HCT116 (cell line): ENCODE data around the gene DBN1. TPM values are rescaled to one million over a fixed set of nuclear protein-coding genes. Genes with fewer than 3 reads are reported as not detected.

Experiments used
- ATAC-seq: fragments of 200-7000 bp; cut with Tn5 transposase; 2 replicates; pipeline ENCODE4 v1.9.1; 2020; ENCODE audit warnings: mild to moderate bottlenecking, moderate library complexity
- BruUV-seq: library from RNA; stranded (reverse); fragments of 400-500 nt; replicated peaks from 2 replicates; lab custom pipeline; 2021; lab: Mats Ljungman, UMichigan
- CTCF ChIA-PET: fragments of 300-600 bp; sonication (Branson Sonifier 250); formaldehyde crosslinking; loops from one replicate; lab custom pipeline; 2021; ENCODE audit warnings: antibody characterized with exemption; lab: Charles Lee
- POLR2A ChIA-PET: fragments of 300-600, 350-600 bp; sonication (Branson Sonifier 250); formaldehyde crosslinking; loops from one replicate; lab custom pipeline; 2021; ENCODE audit warnings: antibody characterized with exemption; lab: Charles Lee
- RAD21 ChIA-PET, 2 experiments: fragments of 300-600 bp; sonication (Branson Sonifier 250); formaldehyde crosslinking; loops; one replicate each; lab custom pipeline; 2023; ENCODE audit warnings: low total read pairs in 2 of 2; ENCODE audit not compliant: uncharacterized antibody in 2 of 2, unreplicated experiment in 2 of 2, low non-redundant PET in 1 of 2; lab: Charles Lee
- DNase-seq: peaks from one replicate; pipeline ENCODE4 v3.0.0-alpha.2; 2010; ENCODE audit warnings: low read depth, low spot score
- H2AFZ ChIP-seq: fragments of 200-600 bp; shearing (Covaris generic), sonication (generic); 2 replicates; pipeline ENCODE4 v1.6.1; 2017; ENCODE audit warnings: low read depth, mixed run types, mixed read lengths, antibody characterized with exemption, low read length; ENCODE audit not compliant: poor library complexity, severe bottlenecking
- H3K27ac ChIP-seq: 2 replicates; pipeline ENCODE4 v1.5.1; 2012; ENCODE audit warnings: low read depth, low read length
- H3K27me3 ChIP-seq: fragments of 200-600 bp; sonication (generic); 2 replicates; pipeline ENCODE4 v1.6.1; 2016; ENCODE audit warnings: mixed run types, low read length, mixed read lengths; ENCODE audit not compliant: insufficient read depth
- H3K36me3 ChIP-seq, 2 experiments: fragments of 200-500 bp in 1 of 2; fragments of 200-600 bp in 1 of 2; sonication (Bioruptor generic) in 1 of 2; sonication (generic) in 1 of 2; 2 replicates each; pipeline versions ENCODE4 v1.5.1 to v1.6.1; 2014 to 2016; ENCODE audit warnings: low read length in 2 of 2, inconsistent platforms in 1 of 2, mixed read lengths in 1 of 2, mixed run types in 1 of 2; ENCODE audit not compliant: insufficient read depth in 2 of 2, control insufficient read depth in 1 of 2
- H3K4me1 ChIP-seq, 2 experiments: fragments of 200-600 bp in 1 of 2; sonication (generic) in 1 of 2; 2 replicates each; pipeline versions ENCODE4 v1.5.1 to v1.6.1; 2012 to 2017; ENCODE audit warnings: low read length in 2 of 2, inconsistent platforms in 1 of 2, mild to moderate bottlenecking in 1 of 2, mixed read lengths in 1 of 2, mixed run types in 1 of 2, moderate library complexity in 1 of 2; ENCODE audit not compliant: insufficient read depth in 2 of 2, control insufficient read depth in 1 of 2
- H3K4me2 ChIP-seq: fragments of 200-600 bp; sonication (generic); 2 replicates; pipeline ENCODE4 v1.6.1; 2017; ENCODE audit warnings: mixed run types, low read length, mixed read lengths
- H3K4me3 ChIP-seq, 2 experiments: fragments of 200-600 bp in 1 of 2; sonication (generic) in 1 of 2; replicated peaks in 1 of 2; 2 replicates each; pipeline ENCODE4 v1.5.1; 2011 to 2016; ENCODE audit warnings: low read length in 2 of 2, control low read depth in 1 of 2, low read depth in 1 of 2, mild to moderate bottlenecking in 1 of 2, mixed read lengths in 1 of 2, mixed run types in 1 of 2
- H3K79me2 ChIP-seq: fragments of 200-600 bp; sonication (generic); 2 replicates; pipeline ENCODE4 v1.6.1; 2017; ENCODE audit warnings: mild to moderate bottlenecking, mixed run types, low read length, moderate library complexity, mixed read lengths; ENCODE audit not compliant: insufficient read depth
- H3K9ac ChIP-seq: fragments of 200-600 bp; sonication (generic); 2 replicates; pipeline ENCODE4 v1.6.1; 2016; ENCODE audit warnings: low read length, mixed read lengths
- H3K9me2 ChIP-seq: fragments of 200-600 bp; sonication (generic), shearing (Covaris generic); 2 replicates; pipeline ENCODE4 v1.6.1; 2017; ENCODE audit warnings: mixed run types, mild to moderate bottlenecking, moderate library complexity; ENCODE audit not compliant: insufficient read depth
- H3K9me3 ChIP-seq, 2 experiments: fragments of 200-500 bp in 1 of 2; fragments of 200-600 bp in 1 of 2; sonication (Bioruptor generic) in 1 of 2; sonication (generic) in 1 of 2; 2 replicates each; pipeline ENCODE4 v1.6.1; 2014 to 2017; ENCODE audit warnings: low read length in 2 of 2, mixed read lengths in 2 of 2, inconsistent platforms in 1 of 2, low read depth in 1 of 2, mild to moderate bottlenecking in 1 of 2, mixed run types in 1 of 2, moderate library complexity in 1 of 2; ENCODE audit not compliant: control insufficient read depth in 1 of 2, insufficient read depth in 1 of 2
- H4K20me1 ChIP-seq: fragments of 200-600 bp; sonication (generic), shearing (Covaris generic); 2 replicates; pipeline ENCODE4 v1.6.1; 2017; ENCODE audit warnings: mixed run types, mild to moderate bottlenecking, moderate library complexity; ENCODE audit not compliant: insufficient read depth
- EGR1 ChIP-seq: IDR thresholded peaks from 2 replicates; pipeline ENCODE4 v1.6.1; 2012; ENCODE audit warnings: low read depth
- ELF1 ChIP-seq: IDR thresholded peaks from 2 replicates; pipeline ENCODE4 v1.6.1; 2012; ENCODE audit warnings: low read depth, borderline replicate concordance
- EZH2 ChIP-seq: fragments of 200-600 bp; sonication (generic); IDR thresholded peaks from 2 replicates; pipeline ENCODE4 v1.6.1; 2017; ENCODE audit warnings: antibody characterized with exemption, mixed run types
- JUND ChIP-seq: IDR thresholded peaks from 2 replicates; pipeline ENCODE4 v1.6.1; 2012
- POLR2A ChIP-seq: IDR thresholded peaks from 2 replicates; pipeline ENCODE4 v1.7.0; 2011; ENCODE audit warnings: borderline replicate concordance; ENCODE audit not compliant: insufficient read depth, insufficient read length; ENCODE audit errors: extremely low read depth
- POLR2AphosphoS5 ChIP-seq: IDR thresholded peaks from 2 replicates; pipeline ENCODE4 v1.6.1; 2011; ENCODE audit warnings: mild to moderate bottlenecking, low read depth, low read length, moderate library complexity
- SIN3A ChIP-seq: IDR thresholded peaks from 2 replicates; pipeline ENCODE4 v1.6.1; 2012; ENCODE audit warnings: low read depth
- SP1 ChIP-seq: IDR thresholded peaks from 2 replicates; pipeline ENCODE4 v1.6.1; 2012; ENCODE audit warnings: low read depth
- TCF7L2 ChIP-seq: IDR thresholded peaks from 2 replicates; pipeline ENCODE4 v1.7.0; 2011; ENCODE audit warnings: borderline replicate concordance, inconsistent platforms; ENCODE audit not compliant: insufficient read depth, insufficient read length; ENCODE audit errors: extremely low read depth
- intact Hi-C: fragments of 100-400 bp; cut with micrococcal nuclease; formaldehyde crosslinking; loops from 2 replicates; pipeline ENCODE4 v1.10.0; 2022
- total RNA-seq: library from RNA; stranded (reverse); gene quantifications from one replicate; pipeline ENCODE4 v1.2.1, GENCODE V29; 2021; ENCODE audit not compliant: unreplicated experiment
- TF ChIP-seq, protein P1 (sequence below): IDR thresholded peaks from 2 replicates; pipeline ENCODE4 v1.6.1; 2012; ENCODE audit warnings: low read depth

Gene DBN1
- total RNA-seq, 1 experiment from 2014 or later: 144 TPM

DNA sequence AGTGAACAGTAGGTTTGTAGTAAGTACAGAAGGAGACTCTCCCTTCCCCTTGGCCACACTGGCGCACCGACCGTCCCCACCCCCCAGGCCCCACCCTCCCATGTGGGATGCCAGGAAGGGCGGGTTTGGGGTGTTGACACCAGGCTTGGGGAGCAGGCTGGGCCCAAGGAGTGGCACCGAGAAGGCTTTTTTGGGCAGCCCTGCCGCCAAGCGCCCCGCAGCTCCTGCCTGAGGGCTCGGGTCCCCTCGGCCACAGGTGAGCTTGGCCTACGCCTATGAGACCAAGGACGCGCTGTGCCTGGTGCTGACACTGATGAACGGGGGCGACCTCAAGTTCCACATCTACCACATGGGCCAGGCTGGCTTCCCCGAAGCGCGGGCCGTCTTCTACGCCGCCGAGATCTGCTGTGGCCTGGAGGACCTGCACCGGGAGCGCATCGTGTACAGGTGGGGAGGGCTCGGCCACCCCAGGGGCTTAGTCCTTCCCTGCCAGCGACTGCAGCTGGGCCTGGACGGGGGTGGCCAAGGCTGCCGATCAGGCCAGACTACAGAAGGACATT, 39.7 kb downstream of the DBN1 start:
- POLR2A ChIA-PET: interaction anchor here (1.0 kb wide), 1 partner anchor 31 kb away, joined by 3 read pairs; no protein-coding TSS in a partner anchor
- H3K4me1 ChIP-seq: peaks cover 0 to 10% of the 10 kb centered on the region in 2 experiments; a peak in 2 of 4 replicates
- no peak overlapping the region for H3K4me3 ChIP-seq
- no peak overlapping the region for H3K9ac ChIP-seq
- H4K20me1 ChIP-seq: no peaks in the 10 kb centered on the region
- H3K27me3 ChIP-seq: no peaks in the 10 kb centered on the region
- no TSS peak for BruUV-seq
- no peak overlapping the region for H3K27ac ChIP-seq
- peaks cover 18% of the 10 kb centered on the region for H3K79me2 ChIP-seq
- TF ChIP-seq POLR2AphosphoS5: peak; percentile 23; the same call in 1 of the 2 replicates
- TF ChIP-seq SIN3A: no peak
- RAD21 ChIA-PET: no interaction called here
- peaks cover 25 to 46% of the 10 kb centered on the region in 2 experiments; a peak in 3 of 4 replicates for H3K36me3 ChIP-seq
- no peak for ATAC-seq
- H2AFZ ChIP-seq: no peak overlapping the region
- no peak for DNase-seq
- intact Hi-C loops: no loop called here
- H3K4me2 ChIP-seq: no peak overlapping the region
- no peaks in the 10 kb centered on the region for H3K9me2 ChIP-seq
- CTCF ChIA-PET: interaction anchor here (1.3 kb wide), 1 partner anchor 30 kb away, joined by 4 read pairs; no protein-coding TSS in a partner anchor
- no peaks in the 10 kb centered on the region for H3K9me3 ChIP-seq

DNA sequence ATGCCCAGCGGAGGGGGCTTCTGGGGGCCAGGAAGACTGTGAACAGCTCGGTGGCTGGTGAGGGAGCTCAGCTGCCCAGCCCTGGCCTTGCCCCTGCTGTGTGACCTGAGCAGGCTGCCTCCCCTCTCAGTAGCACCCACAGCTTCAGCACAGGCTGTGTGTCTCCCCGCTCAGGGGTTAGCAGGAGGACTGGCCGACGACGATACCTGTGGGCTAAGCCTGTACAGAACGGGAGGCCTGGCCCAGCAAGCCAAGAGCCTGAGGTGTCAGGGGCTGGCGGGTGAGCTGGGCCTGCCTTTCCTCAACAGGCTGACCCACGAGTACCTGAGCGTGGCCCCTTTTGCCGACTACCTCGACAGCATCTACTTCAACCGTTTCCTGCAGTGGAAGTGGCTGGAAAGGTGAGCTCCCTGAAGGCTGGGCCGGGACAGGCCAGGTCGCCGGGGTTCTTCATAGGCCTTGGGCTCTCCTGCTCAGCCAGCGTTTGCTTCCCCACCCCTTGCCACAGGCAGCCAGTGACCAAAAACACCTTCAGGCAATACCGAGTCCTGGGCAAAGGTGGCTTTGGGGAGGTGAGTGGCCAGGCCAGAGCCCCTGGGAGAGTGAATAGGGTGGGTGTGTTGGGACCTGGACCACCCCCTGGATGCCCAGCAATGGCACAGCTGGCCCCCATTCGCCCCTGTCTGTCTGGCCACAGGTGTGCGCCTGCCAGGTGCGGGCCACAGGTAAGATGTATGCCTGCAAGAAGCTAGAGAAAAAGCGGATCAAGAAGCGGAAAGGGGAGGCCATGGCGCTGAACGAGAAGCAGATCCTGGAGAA, 40.4 kb downstream of the DBN1 start:
- Histone ChIP-seq H4K20me1 (no peaks in the 10 kb centered on the region), H3K4me2 (no peak overlapping the region), H3K4me3 (no peak overlapping the region), H3K9me2 (no peaks in the 10 kb centered on the region), H3K27me3 (no peaks in the 10 kb centered on the region), H3K36me3 (peaks cover 25 to 41% of the 10 kb centered on the region in 2 experiments; a peak in 3 of 4 replicates), H3K4me1 (peaks cover 1 to 17% of the 10 kb centered on the region in 2 experiments; a peak in 3 of 4 replicates)
- ChIA-PET CTCF (interaction anchor here (1.3 kb wide), 1 partner anchor 29 kb away, joined by 4 read pairs; no protein-coding TSS in a partner anchor), POLR2A (interaction anchor here (1.3 kb wide), 1 partner anchor 42 kb away, joined by 3 read pairs; no protein-coding TSS in a partner anchor)
- DNase-seq: no peak
- TF ChIP-seq JUND (no peak), EGR1 (no peak), TCF7L2 (no peak), EZH2 (no peak), ELF1 (no peak), POLR2A (no peak), SP1 (no peak), SIN3A (no peak)
- TF ChIP-seq, protein P1, sequence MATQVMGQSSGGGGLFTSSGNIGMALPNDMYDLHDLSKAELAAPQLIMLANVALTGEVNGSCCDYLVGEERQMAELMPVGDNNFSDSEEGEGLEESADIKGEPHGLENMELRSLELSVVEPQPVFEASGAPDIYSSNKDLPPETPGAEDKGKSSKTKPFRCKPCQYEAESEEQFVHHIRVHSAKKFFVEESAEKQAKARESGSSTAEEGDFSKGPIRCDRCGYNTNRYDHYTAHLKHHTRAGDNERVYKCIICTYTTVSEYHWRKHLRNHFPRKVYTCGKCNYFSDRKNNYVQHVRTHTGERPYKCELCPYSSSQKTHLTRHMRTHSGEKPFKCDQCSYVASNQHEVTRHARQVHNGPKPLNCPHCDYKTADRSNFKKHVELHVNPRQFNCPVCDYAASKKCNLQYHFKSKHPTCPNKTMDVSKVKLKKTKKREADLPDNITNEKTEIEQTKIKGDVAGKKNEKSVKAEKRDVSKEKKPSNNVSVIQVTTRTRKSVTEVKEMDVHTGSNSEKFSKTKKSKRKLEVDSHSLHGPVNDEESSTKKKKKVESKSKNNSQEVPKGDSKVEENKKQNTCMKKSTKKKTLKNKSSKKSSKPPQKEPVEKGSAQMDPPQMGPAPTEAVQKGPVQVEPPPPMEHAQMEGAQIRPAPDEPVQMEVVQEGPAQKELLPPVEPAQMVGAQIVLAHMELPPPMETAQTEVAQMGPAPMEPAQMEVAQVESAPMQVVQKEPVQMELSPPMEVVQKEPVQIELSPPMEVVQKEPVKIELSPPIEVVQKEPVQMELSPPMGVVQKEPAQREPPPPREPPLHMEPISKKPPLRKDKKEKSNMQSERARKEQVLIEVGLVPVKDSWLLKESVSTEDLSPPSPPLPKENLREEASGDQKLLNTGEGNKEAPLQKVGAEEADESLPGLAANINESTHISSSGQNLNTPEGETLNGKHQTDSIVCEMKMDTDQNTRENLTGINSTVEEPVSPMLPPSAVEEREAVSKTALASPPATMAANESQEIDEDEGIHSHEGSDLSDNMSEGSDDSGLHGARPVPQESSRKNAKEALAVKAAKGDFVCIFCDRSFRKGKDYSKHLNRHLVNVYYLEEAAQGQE: no peak
- TF ChIP-seq, all 23 proteins: peak for 0
- Histone ChIP-seq H3K9ac (no peak overlapping the region), H2AFZ (no peak overlapping the region), H3K79me2 (peaks cover 25% of the 10 kb centered on the region), H3K9me3 (no peaks in the 10 kb centered on the region), H3K27ac (no peak overlapping the region)
- intact Hi-C loops: no loop called here
- no peak for ATAC-seq
- no TSS peak for BruUV-seq
- RAD21 ChIA-PET: no interaction called here
